Choroid plexus epithelial cell (primary cell): ENCODE results near the gene PTH2.

Experiments
- DNase-seq: peaks from one replicate; pipeline ENCODE4 v3.0.0-alpha.2; 2010; ENCODE audit warnings: low read depth
- H3K4me3 ChIP-seq: 2 replicates; pipeline ENCODE4 v1.5.1; 2011; ENCODE audit warnings: low read depth, mild to moderate bottlenecking, control low read depth, low read length, moderate library complexity
- TF ChIP-seq, protein P1 (sequence below): conservative IDR thresholded peaks from 2 replicates; pipeline ENCODE4 v1.5.1; 2011; ENCODE audit warnings: low read depth, mild to moderate bottlenecking, control low read depth, inconsistent platforms, low read length, moderate library complexity

PTH2 gene

DNA sequence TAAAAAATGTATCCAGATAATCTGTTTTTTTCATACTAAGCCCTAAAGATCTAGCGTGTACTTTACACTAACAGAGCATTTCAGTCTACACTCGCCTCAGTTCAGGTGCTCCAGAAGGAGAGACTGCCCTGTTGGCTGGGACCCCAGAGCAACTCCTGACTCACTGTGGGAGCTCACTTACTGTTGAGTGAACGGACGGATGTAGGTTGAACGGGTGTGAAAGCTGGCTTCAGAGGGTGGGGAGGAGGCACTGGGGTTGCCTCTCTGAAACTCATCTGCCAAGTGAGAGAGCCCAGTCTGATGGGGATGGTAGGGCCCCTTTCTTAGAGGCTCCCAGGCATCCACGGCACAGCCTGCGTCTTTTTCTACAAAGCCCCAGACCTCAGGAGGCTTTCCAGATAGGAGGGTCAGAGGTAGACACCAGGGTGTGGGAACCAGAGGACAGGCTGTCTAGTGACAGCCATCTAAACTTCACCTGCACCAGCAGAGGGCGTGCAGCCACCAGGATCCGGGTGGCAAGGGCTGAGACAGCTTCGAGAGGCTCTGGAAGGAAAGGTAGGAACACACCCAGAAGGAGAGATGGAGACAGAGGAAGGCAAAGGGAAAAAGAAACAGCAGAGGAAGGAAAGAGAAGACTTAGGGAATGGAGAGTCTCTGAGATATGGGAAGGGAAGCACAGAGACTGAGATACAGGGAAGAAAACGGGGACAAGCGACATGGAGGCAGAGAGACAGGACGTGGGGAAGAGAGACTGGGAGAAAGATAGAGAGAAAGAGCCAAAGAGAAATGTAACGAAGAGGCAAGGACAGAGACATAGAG, 31.5 kb downstream of the PTH2 start:
- TF ChIP-seq, protein P1, sequence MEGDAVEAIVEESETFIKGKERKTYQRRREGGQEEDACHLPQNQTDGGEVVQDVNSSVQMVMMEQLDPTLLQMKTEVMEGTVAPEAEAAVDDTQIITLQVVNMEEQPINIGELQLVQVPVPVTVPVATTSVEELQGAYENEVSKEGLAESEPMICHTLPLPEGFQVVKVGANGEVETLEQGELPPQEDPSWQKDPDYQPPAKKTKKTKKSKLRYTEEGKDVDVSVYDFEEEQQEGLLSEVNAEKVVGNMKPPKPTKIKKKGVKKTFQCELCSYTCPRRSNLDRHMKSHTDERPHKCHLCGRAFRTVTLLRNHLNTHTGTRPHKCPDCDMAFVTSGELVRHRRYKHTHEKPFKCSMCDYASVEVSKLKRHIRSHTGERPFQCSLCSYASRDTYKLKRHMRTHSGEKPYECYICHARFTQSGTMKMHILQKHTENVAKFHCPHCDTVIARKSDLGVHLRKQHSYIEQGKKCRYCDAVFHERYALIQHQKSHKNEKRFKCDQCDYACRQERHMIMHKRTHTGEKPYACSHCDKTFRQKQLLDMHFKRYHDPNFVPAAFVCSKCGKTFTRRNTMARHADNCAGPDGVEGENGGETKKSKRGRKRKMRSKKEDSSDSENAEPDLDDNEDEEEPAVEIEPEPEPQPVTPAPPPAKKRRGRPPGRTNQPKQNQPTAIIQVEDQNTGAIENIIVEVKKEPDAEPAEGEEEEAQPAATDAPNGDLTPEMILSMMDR = peak; percentile 90
- no peak overlapping the region for H3K4me3 ChIP-seq
- DNase-seq = peak; percentile 84

DNA sequence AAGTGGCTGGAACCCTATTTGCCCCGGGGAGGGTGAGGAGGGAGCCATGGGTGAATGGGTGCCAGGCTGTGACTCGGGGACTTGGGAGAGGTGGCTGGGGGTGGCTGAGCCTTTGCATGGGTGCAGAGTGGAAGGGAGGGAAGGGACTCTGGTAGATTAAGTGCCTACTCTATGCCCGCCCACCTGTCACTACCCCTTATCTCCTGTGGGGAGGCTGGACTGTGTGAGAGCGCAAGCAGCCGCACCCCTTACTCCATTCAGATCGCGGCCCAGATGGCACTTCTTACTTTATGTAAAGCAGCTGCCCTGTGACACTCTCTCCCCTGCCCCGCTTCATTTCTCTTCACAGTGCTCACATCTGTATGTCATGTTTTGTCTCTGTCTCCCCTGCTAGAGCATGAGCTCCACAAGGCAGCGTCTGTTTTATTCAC, 32.3 kb downstream of the PTH2 start:
- DNase-seq = no peak
- no peak overlapping the region for H3K4me3 ChIP-seq
- TF ChIP-seq, protein P1 = no peak

DNA sequence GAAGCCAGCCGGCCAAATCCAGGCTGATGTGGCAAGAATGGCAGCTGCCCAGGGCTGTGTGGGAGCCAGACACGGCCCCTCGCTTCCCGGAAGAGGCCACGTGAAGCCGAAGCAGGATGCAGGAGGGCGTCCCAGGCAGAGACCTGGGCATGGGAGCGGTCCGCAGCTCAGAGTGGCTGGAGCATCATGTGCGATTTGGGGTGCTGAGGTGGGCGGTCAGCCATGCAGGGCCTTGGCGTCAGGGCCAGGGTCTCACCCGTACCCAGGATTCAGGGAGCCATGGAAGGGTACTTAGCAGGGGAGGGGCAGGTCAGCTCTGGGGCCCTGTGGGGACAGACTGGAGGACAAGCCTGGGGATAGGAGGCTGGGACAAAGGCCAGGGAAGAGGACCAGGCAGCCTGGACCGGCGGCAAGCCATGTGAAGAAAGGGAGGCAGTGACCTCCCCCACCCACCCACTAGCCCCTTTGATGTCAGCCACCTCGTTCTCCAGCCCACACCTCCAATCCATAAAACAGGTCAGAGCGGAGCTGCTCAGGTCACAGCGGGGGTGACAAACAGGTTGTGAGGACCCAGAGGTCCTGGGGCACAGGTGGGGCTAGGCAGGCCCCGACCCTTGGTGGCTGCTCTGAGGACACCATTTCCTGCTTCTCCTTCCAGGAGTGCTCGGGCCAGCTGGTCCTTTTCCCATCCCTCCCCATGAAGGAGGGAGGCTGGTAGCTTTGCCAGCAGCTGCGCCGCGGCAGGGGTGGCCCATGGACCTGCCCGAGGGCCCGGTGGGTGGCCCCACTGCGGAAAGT, 32.9 kb downstream of the PTH2 start:
- TF ChIP-seq, protein P1 = no peak
- H3K4me3 ChIP-seq = no peak overlapping the region
- no peak for DNase-seq

DNA sequence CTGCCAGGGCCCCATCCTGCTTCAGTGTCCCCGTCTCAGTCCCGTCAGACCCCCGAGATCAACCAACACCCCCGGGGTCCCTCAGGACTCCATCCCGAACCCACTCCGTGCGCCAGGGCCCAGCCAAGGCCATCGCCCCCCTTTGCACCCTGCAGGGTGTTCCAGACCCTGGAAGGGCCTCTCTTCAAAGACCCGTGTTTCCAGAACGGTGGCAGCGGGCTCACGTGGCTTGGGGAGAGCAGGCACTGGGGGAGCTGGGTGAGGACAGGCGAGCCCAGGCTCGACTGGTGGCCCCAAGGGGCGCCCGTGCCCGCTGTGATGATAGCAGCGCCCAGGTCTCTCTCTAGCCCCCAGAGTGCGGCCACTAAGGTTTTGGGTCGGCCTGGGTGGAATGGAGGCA, 33.8 kb downstream of the PTH2 start:
- TF ChIP-seq, protein P1 = no peak
- no peak for DNase-seq

DNA sequence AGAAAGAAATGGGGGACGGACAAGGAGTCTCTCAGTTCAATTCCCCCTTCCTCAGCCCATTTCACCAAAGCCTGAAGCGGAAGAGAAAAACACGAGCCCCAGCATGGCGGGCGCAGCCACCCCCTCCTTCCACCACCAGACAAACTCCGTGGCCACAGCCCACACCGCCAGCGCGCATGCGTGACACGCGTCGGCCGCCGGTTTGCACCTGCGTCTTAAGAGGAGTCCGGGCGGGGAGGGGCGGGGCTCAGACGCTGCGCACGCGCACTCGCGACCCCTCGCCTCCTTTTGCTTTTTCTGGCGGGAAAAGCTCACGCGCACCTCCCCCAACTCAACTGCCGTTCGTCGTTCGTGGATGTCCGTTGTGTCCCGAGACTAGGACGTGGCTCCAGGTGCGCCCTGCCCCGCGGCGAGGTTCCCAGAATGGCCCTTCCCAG, 35.3 kb downstream of the PTH2 start, which contains the start of gene KASH5:
TSS of gene KASH5 (plus strand) at position 314 of the 437 bp plus-strand sequence. CDS start 2,635 bp downstream, outside the sequence.
- TF ChIP-seq, protein P1 = no peak
- H3K4me3 ChIP-seq = no peak within 1 kb of the TSS
- DNase-seq = peak; percentile 57

More for the DNA sequence above, 33.8 kb downstream of the PTH2 start:
- no peak overlapping the region for H3K4me3 ChIP-seq

DNA sequence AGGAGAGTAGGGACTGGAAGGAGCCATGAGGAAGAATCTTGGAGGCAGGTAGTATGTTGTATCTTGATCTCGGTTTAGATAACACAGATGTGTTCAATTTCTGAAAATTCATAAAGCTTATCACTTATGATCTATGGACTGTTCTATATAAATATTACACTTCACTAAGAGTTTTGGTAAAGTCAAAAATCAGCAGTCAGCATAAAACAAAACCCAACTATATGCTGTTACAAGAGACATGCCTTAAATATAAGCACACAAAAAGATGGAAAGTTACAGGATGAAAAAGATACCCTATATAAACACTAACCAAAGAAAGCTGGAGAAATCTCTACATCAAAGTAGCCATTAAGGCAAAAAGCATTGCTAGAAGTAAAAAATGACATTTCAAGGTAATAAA, 39.6 kb downstream of the PTH2 start:
- TF ChIP-seq, protein P1 = no peak

More for the DNA sequence above, 39.6 kb downstream of the PTH2 start:
- no peak for DNase-seq
- no peak overlapping the region for H3K4me3 ChIP-seq
